Measurements from ENCODE around the gene ASPA. TPM values are rescaled to one million over a fixed set of nuclear protein-coding genes. Genes with fewer than 3 reads are reported as not detected.

Gene ASPA
- total RNA-seq, 1 donor from 2014 or later: 2.8 TPM

DNA sequence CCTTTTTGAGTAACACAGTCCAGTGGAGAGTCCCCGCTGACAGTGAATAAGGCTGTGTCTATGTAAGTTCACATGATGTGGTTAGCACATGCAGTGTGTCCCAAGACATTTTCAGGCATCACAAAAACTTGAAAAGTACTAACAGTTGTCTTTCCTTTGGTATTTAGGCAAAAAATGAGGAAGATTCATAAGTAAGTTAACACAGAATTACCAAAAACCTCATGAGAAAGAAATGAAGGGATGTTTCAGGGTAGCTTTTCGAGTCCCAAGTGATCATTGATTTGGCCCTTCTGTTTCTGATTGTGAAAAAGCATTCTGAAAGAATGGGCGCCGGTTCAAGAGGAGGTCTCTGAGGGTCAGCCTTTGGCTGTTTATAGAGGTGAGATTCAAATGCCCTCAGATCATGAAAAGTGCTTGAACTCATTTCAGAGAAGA is 529 bp upstream of the ASPA start:
- H3K9me3 ChIP-seq (replicated peaks): no peaks in the 10 kb centered on the region
- peak overlapping the region; percentile 57 for H3K27ac ChIP-seq (replicated peaks)
- peaks cover 21% of the 10 kb centered on the region for H3K4me1 ChIP-seq
- no peaks in the 10 kb centered on the region for H3K27me3 ChIP-seq (ENCODE audit: low read depth)
- H3K36me3 ChIP-seq: no peaks in the 10 kb centered on the region
- no peak for DNase-seq
- TF ChIP-seq, protein P1, sequence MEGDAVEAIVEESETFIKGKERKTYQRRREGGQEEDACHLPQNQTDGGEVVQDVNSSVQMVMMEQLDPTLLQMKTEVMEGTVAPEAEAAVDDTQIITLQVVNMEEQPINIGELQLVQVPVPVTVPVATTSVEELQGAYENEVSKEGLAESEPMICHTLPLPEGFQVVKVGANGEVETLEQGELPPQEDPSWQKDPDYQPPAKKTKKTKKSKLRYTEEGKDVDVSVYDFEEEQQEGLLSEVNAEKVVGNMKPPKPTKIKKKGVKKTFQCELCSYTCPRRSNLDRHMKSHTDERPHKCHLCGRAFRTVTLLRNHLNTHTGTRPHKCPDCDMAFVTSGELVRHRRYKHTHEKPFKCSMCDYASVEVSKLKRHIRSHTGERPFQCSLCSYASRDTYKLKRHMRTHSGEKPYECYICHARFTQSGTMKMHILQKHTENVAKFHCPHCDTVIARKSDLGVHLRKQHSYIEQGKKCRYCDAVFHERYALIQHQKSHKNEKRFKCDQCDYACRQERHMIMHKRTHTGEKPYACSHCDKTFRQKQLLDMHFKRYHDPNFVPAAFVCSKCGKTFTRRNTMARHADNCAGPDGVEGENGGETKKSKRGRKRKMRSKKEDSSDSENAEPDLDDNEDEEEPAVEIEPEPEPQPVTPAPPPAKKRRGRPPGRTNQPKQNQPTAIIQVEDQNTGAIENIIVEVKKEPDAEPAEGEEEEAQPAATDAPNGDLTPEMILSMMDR (IDR thresholded peaks at IDR 0.05; ENCODE audit: borderline replicate concordance): no peak
- intact Hi-C loops (cut with micrococcal nuclease): no loop called here
- H3K4me3 ChIP-seq: peak overlapping the region; percentile 58

DNA sequence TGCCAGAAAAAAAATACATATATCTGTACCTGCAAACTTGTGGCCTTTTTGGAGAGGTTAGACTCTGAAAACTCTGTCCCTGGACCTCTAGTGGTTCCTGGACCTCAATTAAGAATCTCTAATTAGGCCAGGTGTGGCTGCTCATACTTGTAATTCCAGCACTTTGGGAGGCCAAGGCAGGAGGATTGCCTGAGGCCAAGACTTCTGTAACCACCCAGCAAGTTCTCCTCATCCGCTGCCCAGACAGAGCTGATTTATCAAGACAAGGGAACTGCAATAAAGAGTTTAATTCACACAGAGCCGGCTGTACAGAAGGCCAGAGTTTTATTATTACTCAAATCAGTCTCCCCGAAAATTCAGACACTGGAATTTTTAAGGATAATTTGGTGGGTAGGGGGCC is 4.2 kb downstream of the ASPA start:
- Histone ChIP-seq H3K27ac (replicated peaks) (no peak overlapping the region), H3K9me3 (replicated peaks) (no peaks in the 10 kb centered on the region), H3K36me3 (no peaks in the 10 kb centered on the region), H3K4me1 (peaks cover 9% of the 10 kb centered on the region), H3K27me3 (ENCODE audit: low read depth) (no peaks in the 10 kb centered on the region), H3K4me3 (no peak overlapping the region)
- intact Hi-C loops (cut with micrococcal nuclease): no loop called here
- TF ChIP-seq, protein P1 (IDR thresholded peaks at IDR 0.05; ENCODE audit: borderline replicate concordance): no peak
- no peak for DNase-seq

DNA sequence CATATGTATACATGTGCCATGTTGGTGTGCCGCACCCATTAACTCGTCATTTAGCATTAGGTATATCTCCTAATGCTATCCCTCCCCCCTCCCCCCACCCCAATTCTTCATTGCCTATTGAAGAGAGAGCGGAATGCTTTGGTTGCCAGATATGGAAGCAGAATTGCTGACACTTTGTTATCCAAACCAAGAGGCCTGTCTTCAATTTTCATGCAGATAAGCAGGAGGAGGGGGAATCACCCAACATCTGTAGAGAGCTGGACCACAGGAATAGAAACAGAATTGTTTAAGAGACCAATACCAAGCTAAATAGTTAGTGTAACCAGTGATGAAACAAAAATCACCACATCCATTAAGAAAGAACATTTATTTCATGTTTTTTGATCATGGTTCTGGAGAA is 7.1 kb downstream of the ASPA start:
- H3K4me3 ChIP-seq: no peak overlapping the region
- no peak for DNase-seq
- TF ChIP-seq, protein P1 (IDR thresholded peaks at IDR 0.05; ENCODE audit: borderline replicate concordance): no peak
- H3K9me3 ChIP-seq (replicated peaks): no peaks in the 10 kb centered on the region
- no peaks in the 10 kb centered on the region for H3K27me3 ChIP-seq (ENCODE audit: low read depth)
- H3K4me1 ChIP-seq: no peaks in the 10 kb centered on the region
- intact Hi-C loops (cut with micrococcal nuclease): no loop called here
- H3K36me3 ChIP-seq: no peaks in the 10 kb centered on the region
- H3K27ac ChIP-seq (replicated peaks): no peak overlapping the region

DNA sequence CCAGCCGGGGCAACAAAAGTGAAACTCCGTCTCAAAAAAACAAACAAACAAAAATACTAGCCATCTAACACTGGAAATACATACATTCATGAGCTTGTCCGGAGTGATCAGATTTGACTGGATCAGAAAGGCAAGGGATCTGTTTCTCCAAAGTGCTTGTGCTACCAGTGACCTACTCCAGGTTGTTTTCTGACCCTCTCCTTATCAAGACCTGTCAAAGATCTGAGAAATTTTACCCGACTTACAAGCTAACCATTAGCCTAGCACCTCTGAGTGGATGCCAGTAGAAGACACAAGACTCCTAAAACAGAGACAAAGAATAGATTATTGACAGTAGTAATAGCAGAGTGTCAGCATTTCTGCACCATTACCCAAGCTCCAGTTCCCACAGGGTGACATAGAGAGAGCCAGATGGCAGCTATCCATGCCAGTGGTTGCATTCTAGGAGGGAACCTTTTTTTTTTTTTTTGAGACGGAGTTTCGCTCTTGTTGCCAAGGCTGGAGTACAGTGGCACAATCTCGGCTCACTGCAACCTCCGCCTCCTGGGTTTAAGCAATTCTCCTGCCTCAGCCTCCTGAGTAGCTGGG is 9.8 kb downstream of the ASPA start:
- intact Hi-C loops (cut with micrococcal nuclease): no loop called here
- Histone ChIP-seq H3K4me3 (no peak overlapping the region), H3K4me1 (no peaks in the 10 kb centered on the region), H3K36me3 (no peaks in the 10 kb centered on the region), H3K9me3 (replicated peaks) (no peaks in the 10 kb centered on the region), H3K27ac (replicated peaks) (no peak overlapping the region), H3K27me3 (ENCODE audit: low read depth) (peaks cover 6% of the 10 kb centered on the region)
- DNase-seq: no peak
- TF ChIP-seq, protein P1 (IDR thresholded peaks at IDR 0.05; ENCODE audit: borderline replicate concordance): no peak

DNA sequence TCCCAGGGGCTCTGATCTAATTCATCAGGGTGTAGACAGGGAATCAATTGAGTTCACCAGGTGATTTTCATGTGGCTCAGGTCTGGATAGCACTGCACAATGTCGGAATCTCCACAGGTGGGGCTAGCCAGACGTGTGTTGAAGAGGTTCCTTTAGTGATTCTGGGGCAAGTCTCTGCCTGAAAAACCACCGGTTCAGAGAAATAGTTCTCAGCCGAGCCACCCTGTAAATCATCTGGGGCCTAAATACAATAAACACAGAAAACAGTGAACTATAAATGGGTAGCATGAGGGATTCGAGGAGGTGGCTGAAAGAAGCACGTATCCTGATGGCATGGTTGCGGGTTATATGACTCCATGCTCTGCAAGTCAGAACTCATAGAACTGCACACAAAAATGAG is 21.3 kb downstream of the ASPA start:
- H3K9me3 ChIP-seq (replicated peaks): no peaks in the 10 kb centered on the region
- intact Hi-C loops (cut with micrococcal nuclease): no loop called here
- H3K27me3 ChIP-seq (ENCODE audit: low read depth): no peaks in the 10 kb centered on the region
- no peaks in the 10 kb centered on the region for H3K36me3 ChIP-seq
- no peak overlapping the region for H3K27ac ChIP-seq (replicated peaks)
- no peak for DNase-seq
- TF ChIP-seq, protein P1 (IDR thresholded peaks at IDR 0.05; ENCODE audit: borderline replicate concordance): no peak
- no peak overlapping the region for H3K4me3 ChIP-seq
- H3K4me1 ChIP-seq: no peaks in the 10 kb centered on the region

All from left ventricle myocardium inferior (tissue), 1 donor.